GM18520 (cell line): ENCODE data around the gene GLYATL2.

Experiments used
- ATAC-seq: cut with Tn5 transposase; IDR thresholded peaks from one replicate; pipeline ENCODE4 v1.9.1; 2021; ENCODE audit not compliant: unreplicated experiment

Gene GLYATL2, protein sequence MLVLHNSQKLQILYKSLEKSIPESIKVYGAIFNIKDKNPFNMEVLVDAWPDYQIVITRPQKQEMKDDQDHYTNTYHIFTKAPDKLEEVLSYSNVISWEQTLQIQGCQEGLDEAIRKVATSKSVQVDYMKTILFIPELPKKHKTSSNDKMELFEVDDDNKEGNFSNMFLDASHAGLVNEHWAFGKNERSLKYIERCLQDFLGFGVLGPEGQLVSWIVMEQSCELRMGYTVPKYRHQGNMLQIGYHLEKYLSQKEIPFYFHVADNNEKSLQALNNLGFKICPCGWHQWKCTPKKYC

GRCh38 chr11:58844361-58845005 lies at the start of gene GLYATL2:
GLYATL2 (minus strand) TSS chr11:58844704; CDS start chr11:58839612, 5,092 bp downstream.
- ATAC-seq = no peak

GRCh38 chr11:58893899-58894298 lies 49.4 kb upstream of the GLYATL2 start:
- ATAC-seq = no peak

- ATAC-seq = no peak
Observed at GRCh38 chr11:58888579-58888978, 44.1 kb upstream of the GLYATL2 start.

DNA sequence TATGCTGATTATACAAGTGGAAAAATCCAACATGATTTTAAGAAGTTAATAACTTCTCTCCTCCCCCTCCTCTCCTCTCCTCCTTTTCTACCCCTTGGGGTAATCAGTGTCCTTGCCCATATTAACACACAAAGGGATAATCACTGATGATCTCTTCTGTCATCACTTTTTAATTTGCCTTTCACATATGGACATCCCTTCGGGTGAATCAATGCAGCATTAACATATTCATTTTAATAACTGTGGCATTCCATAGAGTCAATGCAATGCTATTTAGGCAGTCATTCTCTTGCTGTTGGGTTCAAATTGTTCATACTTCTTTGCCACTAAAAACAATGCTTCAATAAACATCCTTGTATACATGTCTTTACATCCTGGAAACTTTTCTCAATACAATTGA lies 42.9 kb upstream of the GLYATL2 start:
- ATAC-seq = no peak

- ATAC-seq = no peak
Observed at GRCh38 chr11:58880625-58881024, 36.1 kb upstream of the GLYATL2 start.

- no peak for ATAC-seq
Observed at GRCh38 chr11:58880166-58880565, 35.7 kb upstream of the GLYATL2 start.

DNA sequence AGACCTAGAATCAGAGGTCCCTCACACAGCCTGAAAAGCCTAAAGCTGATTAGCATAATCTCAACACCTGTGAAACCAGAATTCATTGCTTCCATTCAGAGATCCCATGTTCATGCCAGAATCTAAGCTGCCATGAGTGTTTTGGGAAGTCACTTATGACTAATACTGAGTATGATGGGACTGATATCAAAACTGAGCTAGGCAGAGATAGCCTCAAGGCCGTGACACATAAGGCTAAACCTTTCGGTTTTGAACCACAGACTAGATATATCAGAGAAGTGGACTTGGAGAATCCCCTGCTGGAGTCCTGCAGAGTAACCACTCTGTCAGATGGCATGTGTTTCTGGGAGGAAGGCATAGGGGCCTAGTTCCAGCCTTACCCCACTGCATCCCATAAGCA lies 23.1 kb upstream of the GLYATL2 start:
- no peak for ATAC-seq

DNA sequence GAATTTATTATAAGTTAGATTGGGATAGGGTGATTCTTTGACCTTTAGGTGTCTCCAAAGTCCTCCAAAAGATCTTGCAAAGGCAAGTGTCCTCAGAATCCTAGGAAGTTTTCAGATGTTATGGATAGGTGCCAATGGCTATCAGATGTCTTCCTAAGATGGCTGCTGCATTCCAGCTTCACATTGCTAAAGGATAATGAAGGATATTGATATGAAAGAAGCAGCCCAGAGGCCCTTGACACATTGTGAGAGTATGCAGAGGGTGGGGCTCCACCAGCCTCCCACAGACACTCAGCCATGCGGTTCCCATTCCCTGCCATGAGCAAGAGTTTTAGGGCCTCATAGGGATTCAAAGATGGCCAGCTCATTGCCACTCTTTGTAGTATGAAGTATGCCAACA lies 22.3 kb upstream of the GLYATL2 start:
- ATAC-seq = no peak

DNA sequence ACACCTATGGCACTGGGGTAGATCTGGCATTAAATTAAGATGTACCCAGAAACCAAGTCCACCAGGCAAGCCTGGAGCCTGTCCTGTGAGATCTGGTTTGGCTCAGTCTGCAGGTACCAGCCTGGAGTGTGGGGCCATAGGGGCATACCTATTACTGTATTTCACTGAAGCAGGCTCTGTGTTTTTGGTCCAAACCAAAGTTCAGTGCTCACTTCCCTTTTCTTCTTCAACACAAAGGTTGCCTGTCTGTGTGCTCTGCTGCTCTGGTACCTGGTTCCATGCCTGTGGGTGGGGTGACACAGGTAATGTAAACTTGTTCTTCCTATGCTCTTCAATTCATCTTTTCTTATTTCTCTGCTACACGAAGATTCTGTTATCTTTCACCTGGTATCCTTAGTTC lies 19.8 kb upstream of the GLYATL2 start:
- ATAC-seq = no peak

- ATAC-seq = no peak
Observed at GRCh38 chr11:58863697-58864096, 19.2 kb upstream of the GLYATL2 start.

- no peak for ATAC-seq
Observed at GRCh38 chr11:58861533-58861932, 17.0 kb upstream of the GLYATL2 start.

GRCh38 chr11:58856806-58857205 lies 12.3 kb upstream of the GLYATL2 start:
- no peak for ATAC-seq

DNA sequence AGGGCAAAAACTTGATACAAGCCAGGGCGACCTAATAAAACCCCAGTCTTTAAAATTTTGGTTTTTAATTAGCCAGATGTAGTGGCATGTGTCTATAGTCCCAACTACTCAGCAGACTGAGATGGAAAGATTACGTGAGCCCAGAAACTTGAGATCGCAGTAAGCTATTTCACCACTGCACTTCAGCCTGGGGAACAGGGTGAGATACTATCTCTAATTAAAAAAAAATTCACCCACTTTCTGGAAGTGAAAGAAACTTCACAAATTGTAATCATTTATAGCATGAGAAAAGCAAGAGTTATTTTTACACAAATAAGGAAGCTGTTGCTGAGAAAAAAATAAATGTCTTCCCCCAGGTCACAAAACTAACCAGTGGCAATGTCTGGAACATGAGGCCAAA lies 882 bp upstream of the GLYATL2 start:
- ATAC-seq = no peak

GRCh38 chr11:58837707-58838388 lies 6.7 kb downstream of the GLYATL2 start:
- ATAC-seq = no peak

DNA sequence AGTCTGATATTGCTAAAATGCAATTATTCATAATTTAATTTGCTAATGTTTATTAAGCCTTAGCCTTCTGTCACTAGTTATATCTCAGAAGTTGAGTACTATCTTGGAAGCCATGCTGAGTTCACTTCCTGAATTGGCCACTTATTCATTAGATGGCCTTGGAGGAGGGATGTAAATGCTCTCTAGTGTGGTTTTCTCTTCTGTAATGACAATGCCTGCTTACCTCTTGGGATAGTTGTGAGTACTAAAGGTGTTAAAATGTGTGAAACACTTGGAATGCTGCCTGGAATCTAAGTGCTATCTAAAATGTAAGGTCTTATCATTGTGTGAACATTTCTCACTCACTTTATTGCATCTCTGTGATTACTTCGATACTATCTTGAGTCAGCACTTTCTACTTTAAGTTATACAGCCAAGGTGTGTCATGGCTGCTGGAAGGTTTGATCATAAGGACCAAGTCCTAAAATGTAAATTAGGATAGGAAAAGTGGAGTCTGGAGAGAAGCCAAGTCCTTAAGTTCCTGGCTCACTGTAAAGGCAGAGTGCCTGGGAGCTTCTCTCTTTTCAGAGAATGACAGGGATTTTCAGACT lies 12.4 kb downstream of the GLYATL2 start:
- no peak for ATAC-seq

GRCh38 chr11:58830673-58831301 lies 13.7 kb downstream of the GLYATL2 start:
- ATAC-seq = no peak

GRCh38 chr11:58829786-58830185 lies 14.7 kb downstream of the GLYATL2 start:
- no peak for ATAC-seq

GRCh38 chr11:58813693-58814092 lies 30.8 kb downstream of the GLYATL2 start:
- no peak for ATAC-seq

GRCh38 chr11:58811499-58811898 lies 33.0 kb downstream of the GLYATL2 start:
- ATAC-seq = no peak

GRCh38 chr11:58807343-58807742 lies 37.2 kb downstream of the GLYATL2 start:
- ATAC-seq = no peak

- no peak for ATAC-seq
Observed at GRCh38 chr11:58805065-58805464, 39.4 kb downstream of the GLYATL2 start.
